ENCODE results near the gene PLSCR5.
A peak's percentile ranks its signal among the peaks of the same experiment; 100 is the strongest.

Gene PLSCR5

DNA sequence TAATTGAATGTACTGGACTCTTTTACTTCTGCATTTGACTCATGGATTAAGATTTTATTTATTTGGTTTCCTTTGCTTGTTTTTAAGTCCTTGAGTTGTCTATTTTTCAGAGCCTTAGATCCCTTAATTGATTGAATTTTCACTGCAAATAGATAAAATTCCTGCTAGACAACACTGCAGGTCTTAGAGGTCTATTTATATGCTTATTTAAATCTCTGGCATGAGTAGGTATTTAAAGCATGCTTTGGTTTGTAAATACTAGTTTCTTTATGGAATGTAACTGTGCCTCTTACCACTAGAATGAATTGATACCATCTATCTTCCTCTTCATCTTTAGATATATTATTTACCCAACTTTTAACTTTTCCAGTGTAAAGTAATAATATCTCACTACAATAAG is 20.0 kb downstream of the PLSCR5 start:
- no peak for FAIRE-seq

DNA sequence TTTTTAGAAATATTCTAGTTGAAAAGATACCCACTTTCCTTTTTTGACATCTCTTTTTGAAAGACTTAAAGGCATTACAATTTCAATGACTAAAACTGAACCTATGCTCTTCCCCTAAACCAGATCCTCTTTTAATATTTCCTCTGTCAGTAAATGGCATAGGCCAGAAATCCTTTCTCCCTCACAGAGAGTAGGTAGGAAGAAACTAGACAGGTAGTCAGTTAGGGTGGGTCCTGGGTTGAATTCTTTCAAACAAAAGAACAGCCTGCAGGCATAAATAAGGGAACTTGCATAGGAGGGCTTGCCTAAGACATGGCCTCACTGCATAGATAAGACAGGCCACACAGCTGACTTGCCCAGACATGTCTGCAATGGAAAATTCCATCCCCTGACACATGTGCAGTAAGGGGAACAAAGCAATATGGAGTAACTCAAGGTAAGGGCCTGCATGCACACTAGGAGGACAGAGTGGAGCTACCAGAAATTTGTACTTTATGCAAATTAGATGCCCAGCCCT is 23.1 kb downstream of the PLSCR5 start:
- no peak for FAIRE-seq

DNA sequence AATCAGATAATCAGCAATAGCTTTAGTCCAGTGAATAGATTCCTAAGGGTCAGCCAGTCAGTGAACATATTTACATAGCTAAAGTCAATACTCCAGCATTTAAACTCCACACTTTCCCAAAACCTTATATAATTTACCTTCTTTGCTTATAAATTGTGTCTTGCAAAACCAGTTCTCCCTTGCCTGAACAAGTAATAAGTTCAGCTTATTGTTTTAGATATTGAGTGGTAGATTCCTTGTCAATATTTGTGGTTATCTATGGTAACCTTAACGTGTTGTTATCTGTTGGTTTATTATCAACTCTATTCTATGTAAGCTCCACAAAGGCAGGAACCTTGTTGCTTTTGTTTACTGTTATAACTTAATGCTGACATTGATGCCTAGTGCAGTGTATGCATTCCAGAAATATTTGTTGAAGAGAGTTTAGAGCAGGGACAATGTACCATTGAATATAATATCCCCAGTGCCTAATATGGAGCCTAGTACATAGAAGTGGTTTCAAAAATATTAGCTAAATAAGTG is 24.0 kb downstream of the PLSCR5 start:
- no peak for FAIRE-seq

DNA sequence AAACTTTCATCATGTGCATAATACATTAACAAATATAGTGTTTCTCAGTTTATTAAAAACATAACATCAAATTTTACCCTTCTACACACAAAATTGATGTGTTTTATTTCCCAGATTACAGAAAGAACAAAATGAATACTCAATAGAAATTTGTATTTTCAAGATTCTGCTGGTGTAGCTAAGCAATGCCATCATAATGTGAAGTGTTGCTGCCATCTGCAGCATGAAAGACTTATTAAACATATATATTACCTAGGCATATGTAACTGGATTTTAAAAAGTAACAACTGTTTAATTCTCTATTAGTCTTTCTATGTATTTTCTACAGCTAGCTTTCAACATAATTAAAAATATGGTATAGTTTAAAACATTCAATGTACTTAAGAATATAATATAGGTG is 27.5 kb downstream of the PLSCR5 start:
- peak; percentile 95 for FAIRE-seq

DNA sequence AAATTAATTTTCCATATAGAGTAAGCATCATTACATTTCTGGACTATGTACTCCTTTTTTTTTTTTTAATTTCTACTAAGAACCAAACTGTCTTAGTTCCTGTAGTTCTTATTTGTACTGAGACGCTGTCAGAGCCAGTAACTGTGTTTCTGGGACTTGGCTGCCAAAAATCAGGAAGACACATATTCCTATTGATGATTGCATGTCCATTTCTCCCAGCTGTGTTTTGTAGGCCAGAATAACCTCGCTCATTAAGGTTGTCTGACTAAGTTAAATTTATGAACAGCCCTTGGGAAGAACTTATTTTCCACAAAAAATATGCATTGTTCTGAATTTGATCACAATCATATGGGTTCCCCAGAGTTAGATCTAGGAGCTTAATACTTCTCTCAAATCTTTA is 29.5 kb downstream of the PLSCR5 start:
- no peak for FAIRE-seq

DNA sequence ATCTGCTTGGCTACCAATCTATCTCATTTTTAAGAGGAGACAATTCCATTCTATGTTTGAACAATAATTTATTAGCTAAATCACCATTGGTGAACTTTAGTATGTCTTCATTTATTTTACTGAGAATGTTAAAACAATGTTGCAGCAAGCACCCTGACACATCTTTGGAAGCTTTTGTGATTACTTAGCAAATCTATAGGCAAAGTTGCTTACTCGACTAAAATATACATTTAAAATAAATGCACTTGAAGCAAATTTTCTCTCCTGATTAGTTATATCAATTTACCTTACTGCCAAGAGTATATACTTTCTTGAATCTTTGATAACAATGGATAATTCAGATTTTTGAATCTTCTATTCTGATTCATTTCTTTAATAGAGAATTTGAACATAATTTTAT is 31.0 kb downstream of the PLSCR5 start:
- no peak for FAIRE-seq

DNA sequence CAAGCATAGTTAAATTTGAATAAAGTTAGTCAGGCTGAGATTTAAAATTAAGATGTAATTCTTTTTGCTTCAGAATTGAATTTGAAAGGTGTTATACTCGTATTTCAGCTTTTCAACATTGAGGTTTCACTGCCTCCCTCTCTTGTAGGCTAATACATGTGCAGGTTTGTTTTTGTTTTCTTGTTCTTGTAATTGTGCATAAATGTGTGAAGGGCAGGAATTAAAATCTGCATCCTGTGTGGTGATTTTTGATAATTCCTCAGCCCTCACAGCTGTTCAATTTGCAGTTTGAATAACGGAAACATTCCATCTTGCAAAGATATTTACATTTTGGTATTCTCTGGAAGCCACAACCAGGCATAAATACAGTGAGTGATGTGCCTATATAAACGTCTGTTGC is 35.8 kb downstream of the PLSCR5 start:
- no peak for FAIRE-seq

DNA sequence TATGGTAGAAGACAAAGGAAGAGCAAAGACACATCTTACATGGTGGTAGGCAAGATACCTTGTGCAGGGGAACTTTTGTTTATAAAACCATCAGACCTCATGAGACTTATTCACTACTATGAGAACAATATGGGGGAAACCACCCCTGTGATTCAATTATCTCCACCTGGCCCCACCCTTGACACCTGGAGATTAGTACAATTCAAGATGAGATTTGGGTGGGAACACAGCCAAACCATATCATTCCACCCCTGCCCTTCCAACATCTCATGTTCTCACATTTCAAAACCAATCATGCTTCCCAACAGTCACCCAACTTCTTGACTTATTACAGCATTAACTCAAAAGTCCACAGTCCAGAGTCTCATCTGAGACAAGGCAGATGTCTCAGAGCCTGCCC is 39.0 kb downstream of the PLSCR5 start:
- no peak for FAIRE-seq

DNA sequence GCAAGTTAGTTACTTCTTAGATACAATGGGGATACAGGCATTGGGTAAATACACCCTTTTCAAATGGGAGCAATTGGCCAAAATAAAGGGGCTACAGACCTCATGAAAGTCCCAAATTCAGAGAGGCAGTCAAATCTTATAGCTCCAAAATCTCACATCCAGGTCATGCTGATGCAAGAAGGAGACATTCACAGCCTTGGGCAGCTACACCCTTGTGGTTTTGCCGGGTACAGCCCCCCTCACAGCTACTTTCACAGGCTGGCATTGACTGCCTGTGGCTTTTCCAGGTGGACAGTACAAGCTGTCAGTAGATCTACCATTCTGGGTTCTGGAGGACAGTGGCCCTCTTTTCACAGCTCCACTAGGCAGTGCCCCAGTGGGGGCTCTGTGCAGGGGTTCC is 43.3 kb downstream of the PLSCR5 start:
- no peak for FAIRE-seq

DNA sequence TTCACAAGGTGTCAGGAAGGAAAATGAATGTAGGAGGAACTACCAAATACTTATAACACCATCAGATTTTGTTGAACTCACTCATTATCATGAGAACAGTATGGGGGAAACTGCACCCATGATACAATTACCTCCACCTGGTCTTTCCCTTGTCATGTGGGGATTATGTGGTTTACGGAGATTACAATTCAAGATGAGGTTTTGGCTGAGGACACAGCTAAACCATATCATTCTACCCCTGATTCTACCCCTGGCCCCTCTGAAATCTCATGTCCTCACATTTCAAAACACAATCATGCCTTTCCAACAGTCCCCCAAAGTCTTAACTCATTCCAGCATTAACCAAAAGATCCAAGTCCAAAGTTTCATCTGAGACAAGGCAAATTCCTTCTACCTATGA is 43.7 kb downstream of the PLSCR5 start:
- FAIRE-seq: no peak

DNA sequence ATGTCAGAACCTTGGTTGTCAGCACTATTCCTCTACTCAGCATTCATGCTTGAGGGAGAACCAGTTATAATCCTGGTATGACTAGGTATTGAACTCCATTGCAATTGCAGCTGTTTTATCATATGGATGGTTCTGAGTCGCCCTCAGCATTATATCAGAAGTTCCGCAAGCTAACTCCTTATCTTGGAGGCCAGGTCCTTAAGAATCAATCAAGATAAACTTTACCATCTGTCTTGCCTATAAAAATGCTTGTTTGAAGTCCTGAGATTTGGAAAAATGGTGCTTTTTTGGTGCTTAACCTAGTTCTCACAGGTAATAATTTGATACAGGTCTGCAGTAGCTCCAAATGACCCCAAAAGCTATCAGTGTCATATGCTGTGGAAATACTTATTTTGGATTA is 44.5 kb downstream of the PLSCR5 start:
- no peak for FAIRE-seq

DNA sequence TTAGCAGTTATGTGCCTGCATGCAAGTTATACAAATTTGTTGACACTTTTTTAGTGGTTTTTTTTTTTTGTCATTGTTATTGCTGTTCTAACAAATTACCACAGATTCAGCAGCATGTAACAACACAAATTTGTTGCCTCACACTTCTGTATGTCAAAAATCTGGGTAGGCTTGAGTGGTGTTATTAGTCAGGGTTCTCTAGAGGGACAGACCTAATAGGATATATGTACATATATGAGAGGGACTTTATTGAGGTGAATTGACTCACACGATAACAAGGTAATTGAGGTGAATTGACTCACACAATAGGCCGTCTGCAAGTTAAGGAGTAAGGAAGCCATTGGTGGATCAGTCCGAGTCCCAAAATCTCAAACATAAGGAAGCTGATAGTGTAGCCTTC is 45.8 kb downstream of the PLSCR5 start:
- no peak for FAIRE-seq

DNA sequence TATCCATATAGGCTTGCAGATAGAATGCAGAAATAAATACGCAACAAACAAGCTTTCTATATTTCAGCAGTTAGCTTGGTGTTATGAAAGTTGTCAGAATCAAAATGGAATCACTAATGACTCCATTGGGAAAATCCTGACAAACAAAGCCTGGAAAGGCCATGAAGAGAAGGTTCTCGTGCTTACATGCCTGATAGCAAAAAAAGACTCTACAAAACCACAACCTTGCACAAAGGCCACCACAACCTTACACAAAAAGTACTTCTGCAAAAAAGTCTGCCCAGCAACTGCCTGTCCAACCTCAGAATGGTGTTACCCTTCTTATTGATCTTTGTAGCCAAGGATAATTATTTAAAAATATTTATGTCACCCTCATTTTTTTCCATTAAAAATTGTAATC is 46.4 kb downstream of the PLSCR5 start:
- FAIRE-seq: no peak

DNA sequence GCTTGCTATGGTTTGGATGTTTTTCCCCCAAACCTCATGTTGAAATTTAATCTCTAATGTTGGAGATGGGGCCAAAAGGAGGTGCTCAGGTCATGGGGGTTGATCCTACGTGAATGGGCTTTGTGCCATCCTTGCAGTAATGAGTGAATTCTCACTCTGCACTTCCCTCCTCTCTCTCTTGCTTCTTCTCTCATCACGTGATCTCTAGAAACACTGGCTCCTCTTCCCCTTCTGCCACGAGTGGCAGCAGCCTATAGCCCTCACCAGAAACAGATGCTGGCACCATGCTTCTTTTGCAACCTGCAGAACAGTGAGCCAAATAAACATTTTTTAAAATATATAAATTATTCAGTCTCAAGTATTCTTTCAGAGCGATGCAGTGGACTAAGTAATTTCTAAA is 47.4 kb downstream of the PLSCR5 start:
- no peak for FAIRE-seq

DNA sequence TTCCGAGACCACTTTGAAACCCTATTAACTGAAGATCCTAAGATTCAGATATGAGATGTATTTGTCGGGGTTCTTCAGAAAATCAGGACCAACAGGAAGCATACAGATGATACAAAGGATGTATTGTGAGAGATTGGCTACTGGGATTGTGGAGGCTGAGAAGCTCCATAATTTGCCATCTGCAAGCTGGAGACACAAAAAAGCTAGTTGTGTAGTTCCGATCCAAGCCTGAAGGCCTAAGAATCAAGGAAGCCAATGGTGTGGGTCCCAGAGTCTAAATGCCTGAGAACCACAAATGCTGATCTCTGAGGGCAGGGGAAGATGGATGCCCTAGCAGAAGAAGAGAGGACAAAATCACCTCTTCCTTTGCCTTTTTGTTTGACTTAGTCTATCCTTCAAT is 49.8 kb downstream of the PLSCR5 start:
- FAIRE-seq: no peak

DNA sequence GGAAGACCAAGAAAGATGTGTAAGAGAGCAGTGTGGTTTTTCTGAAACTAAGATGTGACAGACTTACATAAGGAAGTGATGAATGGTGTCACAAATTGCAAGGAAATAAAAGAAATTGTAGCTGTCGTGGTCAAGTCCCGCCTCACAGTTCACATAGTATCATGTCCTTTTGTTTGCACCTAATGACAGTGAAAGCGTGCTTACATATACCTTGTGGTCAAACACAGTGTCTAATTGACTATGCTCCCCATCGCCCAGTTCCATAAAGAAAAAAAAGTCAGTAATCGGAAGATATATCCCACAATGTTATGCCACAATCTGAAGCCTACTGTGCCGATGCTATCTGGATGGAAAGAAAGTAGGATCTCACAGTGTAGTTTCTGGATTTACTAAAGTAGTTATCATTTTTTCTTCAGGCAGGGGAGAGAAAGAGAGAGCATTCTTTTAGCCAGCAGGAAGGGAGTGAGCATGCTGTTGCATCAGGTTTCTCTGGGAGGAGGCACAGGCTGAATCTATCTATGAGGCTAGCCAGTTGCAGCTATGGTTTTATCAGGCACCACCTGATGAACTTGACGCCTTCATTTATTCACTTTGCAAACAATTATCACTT is 50.9 kb downstream of the PLSCR5 start:
- FAIRE-seq: no peak

DNA sequence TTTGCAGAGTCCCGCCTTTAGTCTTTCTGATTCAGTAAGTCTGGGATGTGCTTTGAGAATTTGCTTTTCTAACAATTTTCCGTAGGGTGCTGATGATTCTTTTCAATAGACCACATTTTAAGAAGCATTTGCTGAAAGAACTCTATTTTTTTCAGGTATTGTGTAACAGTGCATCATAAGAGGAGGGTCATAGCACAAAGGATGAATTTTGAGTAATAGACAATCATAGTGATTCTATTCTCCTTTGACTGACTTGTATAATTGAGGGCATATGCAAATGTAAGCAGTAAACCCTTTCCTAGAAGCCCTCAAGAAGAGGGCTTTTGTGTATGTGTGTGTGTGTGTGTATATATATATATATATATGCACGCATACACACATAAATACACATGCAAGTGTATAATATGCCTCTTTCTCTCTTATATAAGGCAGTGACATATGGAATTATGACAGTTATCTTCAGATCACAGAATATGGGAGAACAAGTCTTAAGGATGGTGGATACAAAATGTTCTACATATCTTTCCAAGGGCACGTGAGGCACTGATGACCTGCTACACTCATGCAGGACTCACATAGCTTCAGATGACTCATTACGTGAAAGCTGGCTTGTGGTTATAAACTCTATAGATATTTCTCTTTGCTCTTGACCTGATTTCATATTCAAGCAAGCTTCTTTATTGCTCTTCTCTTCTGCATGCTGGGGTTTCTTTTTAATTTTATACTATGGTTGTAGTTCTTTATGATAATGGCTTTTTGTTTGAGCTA is 54.2 kb downstream of the PLSCR5 start:
- no peak for FAIRE-seq

DNA sequence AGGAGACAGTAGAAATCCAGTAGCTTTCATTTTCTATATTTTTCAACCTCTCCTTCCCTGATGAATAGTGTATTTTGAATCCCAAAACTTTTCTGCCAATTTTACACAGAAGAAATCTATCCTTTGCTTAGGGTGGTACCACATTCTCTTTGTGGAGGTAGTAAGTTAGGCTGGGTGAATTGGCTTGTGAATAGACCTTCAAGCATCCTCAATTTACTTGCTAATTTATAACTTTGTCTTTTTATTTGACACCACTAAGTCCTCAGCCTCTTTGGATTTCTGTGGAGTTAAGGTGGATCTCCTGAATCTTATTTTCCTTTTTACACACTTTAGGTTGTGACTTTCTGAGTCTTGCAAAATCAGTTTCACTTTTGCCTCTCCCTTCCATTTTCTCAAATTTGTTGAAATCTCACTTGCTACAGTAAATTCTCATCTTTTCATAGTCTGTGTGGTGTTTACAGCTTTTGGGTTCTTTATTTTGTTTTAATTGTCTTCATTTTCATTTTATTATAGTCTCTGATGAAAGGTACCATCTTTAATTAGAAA is 55.0 kb downstream of the PLSCR5 start:
- no peak for FAIRE-seq

DNA sequence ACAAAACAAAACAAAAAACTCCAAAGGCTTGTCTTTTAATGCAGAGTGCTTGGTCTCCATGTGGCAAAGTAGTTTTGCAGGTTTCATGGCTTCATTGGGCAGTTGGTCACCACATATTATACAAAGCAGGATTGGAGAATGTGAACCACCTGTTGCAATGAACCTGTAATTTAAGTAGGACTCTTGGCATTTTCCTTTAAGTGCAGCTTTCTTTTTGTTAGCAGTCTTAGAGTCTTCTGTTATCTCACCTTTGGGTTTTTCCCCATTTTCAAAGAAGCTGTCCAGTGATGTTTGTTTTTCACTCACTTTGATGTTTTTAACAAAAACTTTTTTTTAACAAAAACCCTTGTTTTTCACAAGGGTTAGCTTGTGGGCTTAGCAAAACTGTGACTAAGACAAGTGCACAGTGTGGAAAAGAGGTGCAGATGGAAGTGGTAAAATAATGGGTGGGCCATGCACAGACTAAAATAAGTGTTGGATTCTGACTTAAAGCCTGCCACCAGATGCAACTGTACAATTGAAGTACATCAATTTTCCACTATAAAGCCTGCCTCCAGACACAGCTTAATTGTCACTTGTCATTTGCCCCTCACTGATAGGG is 57.8 kb downstream of the PLSCR5 start:
- FAIRE-seq: no peak

DNA sequence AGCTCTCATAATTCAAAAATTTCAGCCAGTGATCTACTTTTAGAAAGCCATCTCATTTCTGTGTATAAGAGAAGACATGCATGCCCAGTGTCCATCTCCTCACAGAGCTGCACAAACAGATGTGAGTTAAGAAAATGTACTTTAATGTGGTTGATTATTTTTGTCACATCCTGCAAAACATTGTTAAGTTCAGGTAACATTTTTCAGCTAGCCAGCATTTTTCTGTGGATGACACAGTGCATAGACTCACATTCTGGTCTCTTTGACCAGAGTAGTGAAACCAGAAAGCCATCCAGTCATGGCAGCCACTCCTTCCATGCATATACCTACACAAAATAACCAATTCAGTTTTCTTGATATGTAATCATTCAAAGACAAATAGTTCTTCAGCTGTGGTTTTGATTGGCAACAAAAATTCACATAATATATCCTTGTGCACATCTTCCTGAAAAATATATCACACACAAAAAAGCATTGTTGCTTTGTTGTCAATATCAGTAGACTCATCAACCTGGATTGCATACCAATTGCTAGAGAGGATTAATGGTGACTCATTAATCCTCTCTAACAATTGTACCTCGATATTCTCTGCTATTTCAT is 58.7 kb downstream of the PLSCR5 start:
- FAIRE-seq: no peak

DNA sequence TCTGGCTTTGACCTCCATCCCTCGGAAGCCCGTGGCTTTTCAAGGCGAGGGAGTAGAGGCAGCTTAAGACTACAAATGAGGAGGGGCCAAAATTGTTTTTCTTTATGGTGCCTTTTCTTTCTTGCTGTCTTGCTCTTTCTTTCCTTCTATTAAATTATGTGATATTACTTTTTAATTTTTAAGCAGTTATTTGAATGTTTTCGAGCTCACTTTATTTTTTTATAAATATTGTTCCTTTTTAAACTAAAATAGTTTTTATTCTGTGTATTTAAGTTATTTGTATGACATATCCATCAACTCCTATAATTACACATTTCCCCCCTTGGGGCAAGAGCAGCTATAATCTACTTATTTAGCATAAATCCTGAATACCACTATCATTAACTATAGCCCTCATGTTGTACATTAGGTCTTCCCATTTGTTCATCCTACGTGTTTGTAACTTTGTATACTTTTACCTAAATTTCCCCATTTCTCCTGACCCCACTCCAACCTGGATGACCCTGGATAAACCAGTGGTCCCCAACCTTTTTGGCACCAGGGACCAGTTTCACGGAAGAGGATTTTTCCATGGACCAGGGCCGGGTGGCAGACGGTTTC is 60.1 kb downstream of the PLSCR5 start:
- FAIRE-seq: no peak

DNA sequence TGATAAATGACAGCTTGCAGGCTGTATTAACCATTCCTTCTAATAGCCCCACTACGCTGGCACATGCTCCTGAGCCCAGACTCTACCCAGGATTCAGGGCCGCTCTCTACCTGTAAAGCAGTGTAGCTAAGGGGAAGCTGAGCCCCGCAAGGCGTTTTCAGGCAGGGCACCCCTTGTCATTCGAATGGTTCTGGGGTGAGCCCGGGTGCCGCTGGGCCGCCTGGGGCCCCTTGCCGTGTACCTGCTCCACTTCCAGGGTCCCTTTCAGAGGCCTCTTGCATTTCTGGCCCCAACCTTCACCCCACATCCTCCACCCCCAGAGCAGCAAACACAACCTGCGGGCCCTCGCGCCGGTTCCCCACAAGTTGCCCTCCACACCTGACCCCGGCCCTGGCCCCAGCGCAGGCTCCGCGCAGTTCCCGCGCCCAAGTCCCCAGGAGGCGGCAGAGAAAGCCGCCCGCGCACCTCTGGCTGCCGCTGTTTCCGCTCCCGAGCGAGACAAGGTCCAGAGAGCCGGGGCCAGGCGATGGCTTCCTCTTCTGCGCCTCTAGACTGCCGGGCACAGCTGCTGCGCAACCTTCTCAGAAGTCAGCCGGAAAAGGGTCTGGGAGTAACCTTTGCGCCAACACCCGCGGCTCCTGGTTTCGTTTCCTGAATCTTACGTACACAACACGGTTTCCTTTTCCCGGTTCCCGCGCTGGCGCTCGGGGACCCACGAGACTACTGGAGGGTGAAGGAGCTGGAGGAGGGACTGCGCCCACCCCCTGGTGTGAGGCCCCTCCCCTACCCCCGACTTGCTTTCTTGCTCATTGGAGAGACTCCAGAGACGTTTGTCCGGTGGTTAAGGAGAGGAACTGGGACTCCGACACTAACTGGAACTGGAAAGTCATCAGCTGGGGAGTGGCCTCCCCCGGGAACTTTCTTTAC is 60.9 kb downstream of the PLSCR5 start, which contains the start of gene PLSCR1:
TSS of gene PLSCR1 (minus strand) at position 606 of the 927 bp plus-strand sequence. CDS start 8,055 bp downstream, outside the sequence.
- FAIRE-seq: no peak
